ENCODE results near the gene SPG11.

Gene SPG11, protein sequence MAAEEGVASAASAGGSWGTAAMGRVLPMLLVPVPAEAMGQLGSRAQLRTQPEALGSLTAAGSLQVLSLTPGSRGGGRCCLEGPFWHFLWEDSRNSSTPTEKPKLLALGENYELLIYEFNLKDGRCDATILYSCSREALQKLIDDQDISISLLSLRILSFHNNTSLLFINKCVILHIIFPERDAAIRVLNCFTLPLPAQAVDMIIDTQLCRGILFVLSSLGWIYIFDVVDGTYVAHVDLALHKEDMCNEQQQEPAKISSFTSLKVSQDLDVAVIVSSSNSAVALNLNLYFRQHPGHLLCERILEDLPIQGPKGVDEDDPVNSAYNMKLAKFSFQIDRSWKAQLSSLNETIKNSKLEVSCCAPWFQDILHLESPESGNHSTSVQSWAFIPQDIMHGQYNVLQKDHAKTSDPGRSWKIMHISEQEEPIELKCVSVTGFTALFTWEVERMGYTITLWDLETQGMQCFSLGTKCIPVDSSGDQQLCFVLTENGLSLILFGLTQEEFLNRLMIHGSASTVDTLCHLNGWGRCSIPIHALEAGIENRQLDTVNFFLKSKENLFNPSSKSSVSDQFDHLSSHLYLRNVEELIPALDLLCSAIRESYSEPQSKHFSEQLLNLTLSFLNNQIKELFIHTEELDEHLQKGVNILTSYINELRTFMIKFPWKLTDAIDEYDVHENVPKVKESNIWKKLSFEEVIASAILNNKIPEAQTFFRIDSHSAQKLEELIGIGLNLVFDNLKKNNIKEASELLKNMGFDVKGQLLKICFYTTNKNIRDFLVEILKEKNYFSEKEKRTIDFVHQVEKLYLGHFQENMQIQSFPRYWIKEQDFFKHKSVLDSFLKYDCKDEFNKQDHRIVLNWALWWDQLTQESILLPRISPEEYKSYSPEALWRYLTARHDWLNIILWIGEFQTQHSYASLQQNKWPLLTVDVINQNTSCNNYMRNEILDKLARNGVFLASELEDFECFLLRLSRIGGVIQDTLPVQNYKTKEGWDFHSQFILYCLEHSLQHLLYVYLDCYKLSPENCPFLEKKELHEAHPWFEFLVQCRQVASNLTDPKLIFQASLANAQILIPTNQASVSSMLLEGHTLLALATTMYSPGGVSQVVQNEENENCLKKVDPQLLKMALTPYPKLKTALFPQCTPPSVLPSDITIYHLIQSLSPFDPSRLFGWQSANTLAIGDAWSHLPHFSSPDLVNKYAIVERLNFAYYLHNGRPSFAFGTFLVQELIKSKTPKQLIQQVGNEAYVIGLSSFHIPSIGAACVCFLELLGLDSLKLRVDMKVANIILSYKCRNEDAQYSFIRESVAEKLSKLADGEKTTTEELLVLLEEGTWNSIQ (N-terminal part only)

DNA sequence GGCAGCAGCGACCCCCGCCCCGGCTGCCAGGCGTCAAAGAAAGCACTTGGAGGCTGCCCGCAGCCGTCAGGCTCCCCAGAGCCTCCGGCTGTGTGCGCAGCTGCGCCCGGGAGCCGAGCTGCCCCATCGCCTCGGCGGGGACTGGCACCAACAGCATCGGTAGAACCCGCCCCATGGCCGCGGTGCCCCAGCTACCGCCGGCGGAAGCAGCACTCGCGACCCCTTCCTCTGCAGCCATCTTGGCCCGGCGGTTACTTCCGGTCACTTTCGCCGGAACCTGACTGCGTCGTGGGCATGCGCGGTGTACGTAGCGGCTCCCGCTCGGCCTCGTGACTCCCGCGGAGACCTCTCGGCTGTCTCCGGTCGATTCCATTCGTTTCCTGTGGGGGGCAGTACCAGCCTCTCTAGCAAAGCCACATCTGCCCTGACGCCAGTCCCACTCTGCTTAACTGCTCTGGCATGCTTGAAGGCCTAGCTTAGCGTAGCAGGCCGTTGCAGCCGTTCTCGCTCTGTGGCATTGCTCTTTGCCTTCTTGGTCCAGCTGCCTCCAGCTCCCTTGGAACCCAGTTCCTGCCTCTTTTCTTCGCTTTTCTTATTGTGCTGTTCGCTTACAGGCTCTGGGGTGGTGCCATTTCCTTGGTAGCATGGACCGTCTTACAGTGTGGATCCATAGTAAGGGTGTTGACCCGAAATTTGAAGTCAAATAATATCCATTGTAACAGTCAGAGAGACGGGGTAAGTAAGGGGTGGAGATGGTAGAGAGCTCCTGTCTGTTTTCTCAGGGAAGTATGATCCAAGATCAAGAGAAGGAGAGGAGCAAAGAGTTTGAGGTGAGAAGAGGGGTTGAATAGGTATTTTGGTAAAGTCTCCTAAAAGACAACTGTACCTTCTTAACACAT, at the start of gene SPG11:
Gene SPG11 (minus strand): TSS at position 253 of the 899 bp plus-strand sequence. CDS start 15 bp downstream, at position 238.
- peak within 1 kb of the TSS; percentile 94 for H3K27ac ChIP-seq
- TF ChIP-seq ZFX (IDR thresholded peaks at IDR 0.05; ENCODE audit: borderline replicate concordance): no peak
- TF ChIP-seq, protein P1, sequence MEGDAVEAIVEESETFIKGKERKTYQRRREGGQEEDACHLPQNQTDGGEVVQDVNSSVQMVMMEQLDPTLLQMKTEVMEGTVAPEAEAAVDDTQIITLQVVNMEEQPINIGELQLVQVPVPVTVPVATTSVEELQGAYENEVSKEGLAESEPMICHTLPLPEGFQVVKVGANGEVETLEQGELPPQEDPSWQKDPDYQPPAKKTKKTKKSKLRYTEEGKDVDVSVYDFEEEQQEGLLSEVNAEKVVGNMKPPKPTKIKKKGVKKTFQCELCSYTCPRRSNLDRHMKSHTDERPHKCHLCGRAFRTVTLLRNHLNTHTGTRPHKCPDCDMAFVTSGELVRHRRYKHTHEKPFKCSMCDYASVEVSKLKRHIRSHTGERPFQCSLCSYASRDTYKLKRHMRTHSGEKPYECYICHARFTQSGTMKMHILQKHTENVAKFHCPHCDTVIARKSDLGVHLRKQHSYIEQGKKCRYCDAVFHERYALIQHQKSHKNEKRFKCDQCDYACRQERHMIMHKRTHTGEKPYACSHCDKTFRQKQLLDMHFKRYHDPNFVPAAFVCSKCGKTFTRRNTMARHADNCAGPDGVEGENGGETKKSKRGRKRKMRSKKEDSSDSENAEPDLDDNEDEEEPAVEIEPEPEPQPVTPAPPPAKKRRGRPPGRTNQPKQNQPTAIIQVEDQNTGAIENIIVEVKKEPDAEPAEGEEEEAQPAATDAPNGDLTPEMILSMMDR (IDR thresholded peaks at IDR 0.05): peak; percentile 90

DNA sequence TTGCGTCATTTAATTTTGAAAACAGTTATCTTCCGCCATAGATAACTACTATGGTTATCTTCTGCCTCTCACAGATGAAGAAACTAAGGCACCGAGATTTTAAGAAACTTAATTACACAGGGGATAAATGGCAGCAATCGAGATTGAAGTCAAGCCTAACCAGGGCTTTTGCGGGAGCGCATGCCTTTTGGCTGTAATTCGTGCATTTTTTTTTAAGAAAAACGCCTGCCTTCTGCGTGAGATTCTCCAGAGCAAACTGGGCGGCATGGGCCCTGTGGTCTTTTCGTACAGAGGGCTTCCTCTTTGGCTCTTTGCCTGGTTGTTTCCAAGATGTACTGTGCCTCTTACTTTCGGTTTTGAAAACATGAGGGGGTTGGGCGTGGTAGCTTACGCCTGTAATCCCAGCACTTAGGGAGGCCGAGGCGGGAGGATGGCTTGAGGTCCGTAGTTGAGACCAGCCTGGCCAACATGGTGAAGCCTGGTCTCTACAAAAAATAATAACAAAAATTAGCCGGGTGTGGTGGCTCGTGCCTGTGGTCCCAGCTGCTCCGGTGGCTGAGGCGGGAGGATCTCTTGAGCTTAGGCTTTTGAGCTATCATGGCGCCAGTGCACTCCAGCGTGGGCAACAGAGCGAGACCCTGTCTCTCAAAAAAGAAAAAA, 49.0 kb upstream of the SPG11 start:
- TF ChIP-seq, protein P1 (IDR thresholded peaks at IDR 0.05): no peak
- TF ChIP-seq ZFX (IDR thresholded peaks at IDR 0.05; ENCODE audit: borderline replicate concordance): no peak
- H3K27ac ChIP-seq: no peak overlapping the region

DNA sequence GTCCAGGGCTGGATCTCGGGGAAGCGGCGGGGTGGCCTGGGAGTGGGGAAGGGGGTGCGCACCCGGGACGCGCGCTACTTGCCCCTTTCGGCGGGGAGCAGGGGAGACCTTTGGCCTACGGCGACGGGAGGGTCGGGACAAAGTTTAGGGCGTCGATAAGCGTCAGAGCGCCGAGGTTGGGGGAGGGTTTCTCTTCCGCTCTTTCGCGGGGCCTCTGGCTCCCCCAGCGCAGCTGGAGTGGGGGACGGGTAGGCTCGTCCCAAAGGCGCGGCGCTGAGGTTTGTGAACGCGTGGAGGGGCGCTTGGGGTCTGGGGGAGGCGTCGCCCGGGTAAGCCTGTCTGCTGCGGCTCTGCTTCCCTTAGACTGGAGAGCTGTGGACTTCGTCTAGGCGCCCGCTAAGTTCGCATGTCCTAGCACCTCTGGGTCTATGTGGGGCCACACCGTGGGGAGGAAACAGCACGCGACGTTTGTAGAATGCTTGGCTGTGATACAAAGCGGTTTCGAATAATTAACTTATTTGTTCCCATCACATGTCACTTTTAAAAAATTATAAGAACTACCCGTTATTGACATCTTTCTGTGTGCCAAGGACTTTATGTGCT, 48.4 kb upstream of the SPG11 start:
- peak overlapping the region; percentile 76 for H3K27ac ChIP-seq
- no peak for TF ChIP-seq ZFX (IDR thresholded peaks at IDR 0.05; ENCODE audit: borderline replicate concordance)

DNA sequence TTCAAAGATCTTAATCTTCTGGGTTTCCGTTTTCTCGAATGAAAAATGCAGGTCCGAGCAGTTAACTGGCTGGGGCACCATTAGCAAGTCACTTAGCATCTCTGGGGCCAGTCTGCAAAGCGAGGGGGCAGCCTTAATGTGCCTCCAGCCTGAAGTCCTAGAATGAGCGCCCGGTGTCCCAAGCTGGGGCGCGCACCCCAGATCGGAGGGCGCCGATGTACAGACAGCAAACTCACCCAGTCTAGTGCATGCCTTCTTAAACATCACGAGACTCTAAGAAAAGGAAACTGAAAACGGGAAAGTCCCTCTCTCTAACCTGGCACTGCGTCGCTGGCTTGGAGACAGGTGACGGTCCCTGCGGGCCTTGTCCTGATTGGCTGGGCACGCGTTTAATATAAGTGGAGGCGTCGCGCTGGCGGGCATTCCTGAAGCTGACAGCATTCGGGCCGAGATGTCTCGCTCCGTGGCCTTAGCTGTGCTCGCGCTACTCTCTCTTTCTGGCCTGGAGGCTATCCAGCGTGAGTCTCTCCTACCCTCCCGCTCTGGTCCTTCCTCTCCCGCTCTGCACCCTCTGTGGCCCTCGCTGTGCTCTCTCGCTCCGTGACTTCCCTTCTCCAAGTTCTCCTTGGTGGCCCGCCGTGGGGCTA, 47.8 kb upstream of the SPG11 start, which contains the start of the genes B2M and PATL2:
Gene B2M (plus strand): TSS at position 422 of the 647 bp plus-strand sequence. CDS start 30 bp downstream, at position 452.
Gene PATL2 (minus strand): TSS at position 228 of the 647 bp plus-strand sequence. CDS start 34,833 bp downstream, outside the sequence.
- no peak for TF ChIP-seq ZFX (IDR thresholded peaks at IDR 0.05; ENCODE audit: borderline replicate concordance)
- TF ChIP-seq, protein P1 (IDR thresholded peaks at IDR 0.05): peak; percentile 13; the same call in 1 of the 2 replicates
- peak within 1 kb of the TSS; percentile 76 for H3K27ac ChIP-seq

DNA sequence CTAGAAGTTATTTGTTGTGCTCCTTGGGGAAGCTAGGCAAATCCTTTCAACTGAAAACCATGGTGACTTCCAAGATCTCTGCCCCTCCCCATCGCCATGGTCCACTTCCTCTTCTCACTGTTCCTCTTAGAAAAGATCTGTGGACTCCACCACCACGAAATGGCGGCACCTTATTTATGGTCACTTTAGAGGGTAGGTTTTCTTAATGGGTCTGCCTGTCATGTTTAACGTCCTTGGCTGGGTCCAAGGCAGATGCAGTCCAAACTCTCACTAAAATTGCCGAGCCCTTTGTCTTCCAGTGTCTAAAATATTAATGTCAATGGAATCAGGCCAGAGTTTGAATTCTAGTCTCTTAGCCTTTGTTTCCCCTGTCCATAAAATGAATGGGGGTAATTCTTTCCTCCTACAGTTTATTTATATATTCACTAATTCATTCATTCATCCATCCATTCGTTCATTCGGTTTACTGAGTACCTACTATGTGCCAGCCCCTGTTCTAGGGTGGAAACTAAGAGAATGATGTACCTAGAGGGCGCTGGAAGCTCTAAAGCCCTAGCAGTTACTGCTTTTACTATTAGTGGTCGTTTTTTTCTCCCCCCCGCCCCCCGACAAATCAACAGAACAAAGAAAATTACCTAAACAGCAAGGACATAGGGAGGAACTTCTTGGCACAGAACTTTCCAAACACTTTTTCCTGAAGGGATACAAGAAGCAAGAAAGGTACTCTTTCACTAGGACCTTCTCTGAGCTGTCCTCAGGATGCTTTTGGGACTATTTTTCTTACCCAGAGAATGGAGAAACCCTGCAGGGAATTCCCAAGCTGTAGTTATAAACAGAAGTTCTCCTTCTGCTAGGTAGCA, 47.0 kb upstream of the SPG11 start:
- H3K27ac ChIP-seq: peak overlapping the region; percentile 76
- TF ChIP-seq, protein P1 (IDR thresholded peaks at IDR 0.05): peak; percentile 68
- no peak for TF ChIP-seq ZFX (IDR thresholded peaks at IDR 0.05; ENCODE audit: borderline replicate concordance)
